Dedifferentiated amniotic fluid mesenchymal stem cell (primary cell): ENCODE data around the gene CST4.
"Not testable (repeated sequence)": the region's sequence is repeated elsewhere in the genome, so short reads cannot be mapped to it uniquely, and the experiment has no call there.

ENCODE experiments used
- DNase-seq: peaks from one replicate; pipeline ENCODE4 v3.0.0-alpha.2; 2016; ENCODE audit errors: extremely low spot score

Gene CST4

GRCh38 chr20:23687986-23688385 is 852 bp downstream of the CST4 start:
- DNase-seq, result no peak

DNA sequence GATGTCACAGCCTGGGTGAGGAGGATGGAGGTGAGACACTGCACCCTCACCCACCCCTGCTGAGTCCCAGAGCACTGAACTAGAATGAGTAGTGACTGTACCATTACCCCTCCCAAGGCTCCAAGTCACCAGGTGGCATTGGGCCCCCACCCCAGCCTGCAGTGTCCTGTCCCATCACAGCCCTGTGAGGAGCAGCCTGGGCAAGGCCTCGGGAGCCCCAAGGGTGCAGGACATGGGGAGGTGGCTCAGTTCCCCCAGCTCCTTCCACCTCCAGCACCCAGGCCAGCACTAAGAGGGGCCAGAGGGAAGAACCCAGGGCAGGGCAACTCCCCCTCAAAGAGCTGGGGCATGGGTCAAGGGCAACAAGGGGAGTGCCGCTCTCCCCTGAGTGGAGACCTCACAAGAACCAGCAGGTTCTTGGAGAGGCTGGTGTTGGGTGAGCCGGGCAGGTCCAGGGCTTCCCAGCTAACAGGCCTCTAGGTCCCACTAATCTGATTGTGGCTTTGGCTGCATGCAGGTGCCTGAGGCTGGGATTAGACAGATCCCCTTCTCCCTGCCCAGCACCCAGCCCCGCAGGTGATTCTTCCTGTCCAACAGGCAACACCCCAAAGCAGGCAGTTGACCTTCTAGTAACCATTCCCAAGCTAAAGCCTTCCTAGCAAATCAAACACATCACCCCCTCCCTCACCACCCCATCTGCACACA is 2.6 kb downstream of the CST4 start:
- no peak for DNase-seq

- not testable (repeated sequence) for DNase-seq
These were observed 3.3 kb downstream of the CST4 start for GRCh38 chr20:23685529-23685896.

DNA sequence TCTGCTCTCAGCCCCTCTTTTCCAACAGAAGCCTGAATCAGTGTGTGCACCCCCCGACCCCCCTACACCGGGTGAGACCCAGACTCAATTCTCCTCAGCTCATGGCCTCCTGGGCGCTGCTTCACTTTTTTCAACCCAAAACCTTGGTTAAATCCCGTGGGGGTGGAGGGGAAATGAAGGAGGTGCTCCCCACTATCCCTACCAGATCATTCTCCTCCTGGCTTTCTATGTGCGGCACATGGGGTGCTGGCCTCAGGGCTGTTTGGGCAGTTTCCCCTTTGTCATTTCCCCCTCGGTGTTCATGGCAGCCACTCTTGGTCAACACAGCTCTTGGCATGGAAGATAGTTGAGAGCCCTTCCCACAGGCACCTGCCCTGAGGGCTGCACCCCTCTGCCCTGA is 4.6 kb downstream of the CST4 start:
- no peak for DNase-seq

DNA sequence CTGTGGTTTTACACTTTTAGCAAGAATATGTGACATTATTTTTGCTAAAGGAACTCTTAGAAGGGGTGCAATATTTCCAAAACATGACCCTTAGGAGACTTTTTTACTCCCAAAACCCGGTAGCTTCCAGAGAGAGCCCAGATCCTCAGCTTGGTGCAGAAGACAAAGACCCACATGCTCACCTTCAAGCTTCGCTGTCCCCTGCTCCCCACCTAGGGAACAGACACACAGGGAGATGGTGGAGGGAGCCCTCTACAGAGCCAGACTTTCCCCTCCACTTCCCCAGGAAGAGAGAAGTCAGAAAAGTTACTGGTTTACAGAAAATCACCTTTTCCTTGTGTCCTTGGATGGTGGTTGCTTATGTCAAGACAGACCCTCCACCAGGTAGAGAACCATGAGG is 5.0 kb downstream of the CST4 start:
- no peak for DNase-seq

- DNase-seq, result no peak
These were observed 5.6 kb downstream of the CST4 start for GRCh38 chr20:23683281-23683680.

DNA sequence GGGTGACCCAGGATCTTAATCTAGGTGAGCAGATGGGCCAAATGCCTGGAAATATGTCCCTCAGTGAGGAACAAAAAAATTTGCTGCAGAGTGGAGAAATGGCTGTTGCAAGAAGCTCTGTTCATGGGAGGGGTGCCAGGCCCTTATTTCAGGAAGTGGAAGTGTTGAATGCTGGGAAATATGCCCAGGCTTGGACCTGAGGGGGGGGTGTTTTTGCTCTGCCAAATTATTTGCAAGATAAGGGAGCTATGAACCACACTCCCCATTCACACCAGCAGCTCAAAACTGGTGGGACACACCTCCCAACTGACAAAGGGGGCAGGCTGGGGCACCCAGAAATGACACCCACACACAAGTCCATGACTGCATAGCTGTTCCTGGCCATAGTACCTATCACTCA is 8.7 kb downstream of the CST4 start:
- no peak for DNase-seq

- no peak for DNase-seq
These were observed 9.4 kb downstream of the CST4 start for GRCh38 chr20:23679133-23680092.

GRCh38 chr20:23673209-23673608 is 15.6 kb downstream of the CST4 start:
- no peak for DNase-seq

GRCh38 chr20:23672158-23672557 is 16.7 kb downstream of the CST4 start:
- DNase-seq, result no peak

DNA sequence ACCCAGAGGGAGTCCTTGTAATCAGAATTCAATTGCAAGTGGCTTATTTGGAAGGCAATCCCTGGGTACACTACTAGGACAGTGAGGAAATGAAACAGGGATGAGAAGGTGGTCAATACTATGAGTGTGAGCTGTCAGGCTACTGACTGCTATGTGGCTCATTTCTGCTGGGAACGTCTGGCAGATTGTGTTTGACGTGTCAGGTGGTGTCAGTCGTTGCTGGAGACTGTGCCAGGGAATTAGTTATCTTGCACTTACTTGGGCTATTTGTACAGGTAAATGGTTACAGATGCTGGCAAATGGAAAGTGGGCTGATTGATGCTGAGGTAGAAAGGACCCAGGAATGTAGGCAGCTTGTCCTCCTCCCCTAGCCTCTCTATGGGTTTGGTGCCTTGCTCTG is 17.4 kb downstream of the CST4 start:
- no peak for DNase-seq

GRCh38 chr20:23670361-23670760 is 18.5 kb downstream of the CST4 start:
- no peak for DNase-seq

DNA sequence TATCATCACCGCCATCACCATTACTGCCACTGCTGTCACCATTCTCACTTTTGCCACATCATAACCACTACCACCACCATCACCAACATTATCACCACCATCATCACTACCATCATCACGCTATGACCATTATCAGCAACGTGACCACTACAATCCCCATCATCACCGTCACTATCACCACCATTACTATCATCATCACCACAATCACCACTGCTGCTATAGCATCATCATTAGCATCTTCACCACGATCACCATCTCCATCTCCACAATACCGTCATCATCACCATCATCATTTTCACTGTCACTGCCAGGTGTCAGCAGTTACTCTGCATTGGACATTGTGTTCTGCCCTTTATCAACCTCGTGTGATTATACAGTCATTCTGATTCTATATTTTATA is 19.0 kb downstream of the CST4 start:
- no peak for DNase-seq

- no peak for DNase-seq
These were observed 19.5 kb downstream of the CST4 start for GRCh38 chr20:23669327-23669726.

DNA sequence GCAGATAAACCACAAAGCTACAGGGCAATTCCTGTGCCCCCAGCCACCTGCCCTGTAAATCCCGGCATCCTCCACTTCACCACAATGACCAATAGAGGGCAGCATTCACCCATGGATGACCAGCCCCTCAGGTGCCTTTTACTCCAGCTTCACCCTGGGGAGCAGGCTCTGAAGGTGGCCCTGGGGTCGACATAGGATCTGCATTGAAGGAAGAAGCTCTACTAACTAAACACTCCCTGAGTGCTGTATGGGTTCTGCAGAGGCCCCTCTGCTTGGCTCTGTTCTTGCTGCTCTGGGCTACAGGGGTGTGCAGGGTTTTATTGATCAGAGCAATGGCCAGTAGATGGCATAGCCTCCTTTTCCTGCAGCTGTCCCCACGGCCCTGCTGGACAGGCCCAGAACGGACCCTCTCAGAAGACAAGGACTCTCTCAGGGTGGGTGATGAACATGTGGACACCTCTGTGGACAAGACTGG is 20.3 kb downstream of the CST4 start:
- DNase-seq, result no peak

DNA sequence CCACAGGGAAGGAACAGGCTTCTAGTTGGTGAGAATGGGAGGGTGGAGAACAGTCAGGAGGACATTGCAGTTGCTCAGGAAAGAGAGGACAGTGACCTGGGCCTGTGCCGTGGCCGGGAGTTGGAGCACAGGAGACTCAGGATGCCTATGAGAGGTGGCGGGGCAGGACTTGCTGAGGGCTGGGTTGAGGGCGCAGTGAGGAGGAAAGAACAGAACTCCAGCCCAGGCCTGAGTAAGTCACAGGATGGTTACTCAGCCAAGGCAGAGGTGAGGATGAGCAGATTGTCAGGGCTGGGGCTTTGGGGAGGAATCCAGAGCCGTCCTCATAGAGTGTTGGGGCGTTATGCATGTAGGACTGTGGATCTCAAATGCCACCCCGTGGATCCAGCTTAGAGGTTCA is 21.2 kb downstream of the CST4 start:
- DNase-seq, result no peak

DNA sequence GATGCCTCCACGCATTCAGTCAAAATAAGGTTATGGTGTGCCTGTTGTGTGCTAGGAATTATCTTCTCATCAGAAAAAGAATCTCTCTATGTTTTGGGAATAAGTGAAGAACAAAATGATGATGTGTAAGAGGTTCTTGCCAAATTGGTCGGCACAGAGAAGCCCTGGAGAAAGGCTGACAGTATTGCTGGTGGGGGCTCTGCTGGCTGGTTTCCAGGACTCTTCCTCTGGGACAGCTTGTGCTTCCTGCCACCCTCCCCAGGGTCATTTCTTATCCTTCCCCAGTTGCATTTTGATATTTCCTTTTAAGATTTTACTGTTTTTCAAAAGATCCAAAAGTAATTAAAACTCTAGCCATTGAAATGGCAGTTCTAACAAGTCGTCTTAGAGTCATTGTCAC is 22.1 kb downstream of the CST4 start:
- no peak for DNase-seq

DNA sequence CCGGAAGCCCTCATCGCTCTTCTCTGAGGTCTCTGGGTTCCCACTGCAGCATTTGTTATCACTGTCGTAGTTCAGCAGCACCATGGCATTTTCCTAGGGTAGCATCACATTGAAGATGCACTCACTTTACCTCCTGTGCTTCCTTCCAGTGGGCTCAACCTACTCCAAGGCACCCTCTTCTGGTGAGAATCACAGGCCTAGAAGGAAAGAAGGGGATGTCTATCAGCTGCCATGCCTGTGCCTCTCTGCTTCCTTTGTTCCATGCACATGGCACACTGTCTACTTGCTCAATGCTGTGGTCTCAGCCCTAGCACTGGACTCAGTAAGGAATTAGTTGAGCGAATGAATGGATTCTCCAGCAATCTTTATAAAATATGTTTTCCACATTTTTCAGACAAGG is 22.6 kb downstream of the CST4 start:
- no peak for DNase-seq

GRCh38 chr20:23664954-23665353 is 23.9 kb downstream of the CST4 start:
- DNase-seq, result no peak

DNA sequence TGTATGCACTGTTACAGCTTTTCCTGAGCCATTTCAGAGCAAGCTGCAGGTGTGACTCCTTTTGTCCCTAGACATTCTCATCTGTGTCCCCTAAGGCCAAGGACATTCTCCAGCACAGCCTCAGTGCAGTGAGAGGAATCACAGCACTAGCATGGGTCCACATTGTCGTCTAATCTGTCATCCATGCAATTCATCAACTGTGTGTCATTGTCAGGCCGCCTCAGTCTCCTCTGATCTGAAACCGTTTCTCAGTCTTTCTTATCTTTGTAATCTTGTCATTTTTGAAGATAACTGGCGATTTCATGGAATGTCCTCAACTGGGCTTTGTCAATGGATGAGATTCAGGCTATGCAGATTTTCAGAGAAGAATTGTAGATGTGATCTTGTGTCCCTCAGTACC is 24.8 kb downstream of the CST4 start:
- DNase-seq, result not testable (repeated sequence)

DNA sequence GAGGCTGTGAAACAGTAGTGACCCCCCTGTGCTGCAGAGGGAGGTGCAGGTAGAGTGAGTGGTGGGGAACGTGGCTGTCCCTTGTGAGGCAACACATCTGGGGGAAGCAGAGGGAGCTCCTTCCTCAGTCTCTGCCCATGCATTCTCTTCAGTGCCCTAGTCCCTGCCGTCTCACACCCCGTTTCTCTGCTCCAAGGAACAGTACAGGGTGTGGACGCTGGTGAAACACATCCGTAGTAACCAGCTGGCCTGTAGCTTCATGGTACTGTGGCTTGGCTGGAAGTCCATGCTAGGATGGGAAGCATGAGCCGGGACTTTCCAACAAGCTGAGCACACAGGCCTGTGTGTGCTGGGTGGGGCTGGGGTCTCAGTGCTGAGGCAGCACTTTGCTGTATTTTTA is 25.7 kb downstream of the CST4 start:
- no peak for DNase-seq

DNA sequence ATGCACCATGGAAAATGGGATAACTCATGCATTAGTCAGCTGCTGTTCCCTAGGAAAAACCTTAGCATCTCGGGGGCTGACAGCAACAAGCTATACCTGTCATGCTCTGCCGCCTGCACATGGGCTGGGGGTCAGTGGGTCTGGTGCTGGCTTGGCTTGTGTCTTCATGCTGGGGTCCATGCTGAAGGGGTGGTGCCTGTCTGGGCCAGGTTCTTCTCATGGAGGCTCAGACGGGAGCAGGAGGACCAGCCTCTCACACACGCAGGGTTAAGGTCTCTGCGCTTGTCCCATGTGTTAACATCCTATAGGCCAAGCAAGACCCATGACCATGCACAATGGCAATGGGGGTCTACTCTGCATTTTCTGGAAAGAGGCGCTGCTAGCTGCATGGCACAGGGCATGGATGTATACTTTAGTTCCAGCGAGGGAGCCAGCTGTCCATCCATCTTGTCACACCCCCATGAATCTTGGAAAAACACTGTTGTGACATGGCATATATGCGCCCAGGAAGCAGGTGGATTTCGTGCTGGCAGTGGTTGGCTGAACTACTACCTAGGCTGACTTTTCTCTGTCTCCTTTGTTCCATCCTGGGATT is 26.5 kb downstream of the CST4 start:
- DNase-seq, result no peak

DNA sequence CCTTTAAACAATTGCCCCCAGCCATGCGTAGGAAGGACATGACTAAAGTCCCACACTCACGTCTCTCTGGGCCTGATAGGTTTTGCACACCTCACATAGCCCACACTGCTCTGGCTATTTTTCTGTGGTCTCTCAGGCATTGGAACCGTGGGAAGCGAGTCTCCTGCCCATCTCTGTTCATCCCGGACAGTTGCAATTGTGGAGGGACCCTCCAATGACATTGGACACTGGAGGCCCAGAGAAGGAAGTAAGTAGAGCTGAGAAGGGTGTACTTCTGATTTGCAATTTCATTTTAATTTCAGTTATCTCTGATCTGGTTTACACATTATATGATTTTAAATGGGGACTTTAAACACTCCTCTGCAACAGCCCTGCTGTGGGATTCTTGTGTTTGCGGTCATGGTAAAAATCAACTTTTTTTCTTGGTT is 27.8 kb downstream of the CST4 start:
- DNase-seq, result no peak
